Panc1 (cell line): ENCODE data around the gene TMEM163.

Experiments used
- CTCF ChIP-seq: fragments of 450-650 bp; IDR thresholded peaks from 2 replicates; pipeline ENCODE4 v1.5.1; 2017; ENCODE audit warnings: mild to moderate bottlenecking
- POLR2AphosphoS5 ChIP-seq: IDR thresholded peaks from 2 replicates; pipeline ENCODE4 v1.6.1; 2012; ENCODE audit warnings: mild to moderate bottlenecking, low read depth, low read length, moderate library complexity
- TF ChIP-seq, protein P1 (sequence below), 2 experiments: IDR thresholded peaks; 2 replicates each; pipeline ENCODE4 v1.6.1; 2011 to 2012; ENCODE audit warnings: low read depth in 2 of 2, control low read depth in 1 of 2, low read length in 1 of 2, mild to moderate bottlenecking in 1 of 2, moderate library complexity in 1 of 2; ENCODE audit not compliant: insufficient read depth in 1 of 2

- TF ChIP-seq CTCF (no peak), POLR2AphosphoS5 (no peak)
- TF ChIP-seq, protein P1, sequence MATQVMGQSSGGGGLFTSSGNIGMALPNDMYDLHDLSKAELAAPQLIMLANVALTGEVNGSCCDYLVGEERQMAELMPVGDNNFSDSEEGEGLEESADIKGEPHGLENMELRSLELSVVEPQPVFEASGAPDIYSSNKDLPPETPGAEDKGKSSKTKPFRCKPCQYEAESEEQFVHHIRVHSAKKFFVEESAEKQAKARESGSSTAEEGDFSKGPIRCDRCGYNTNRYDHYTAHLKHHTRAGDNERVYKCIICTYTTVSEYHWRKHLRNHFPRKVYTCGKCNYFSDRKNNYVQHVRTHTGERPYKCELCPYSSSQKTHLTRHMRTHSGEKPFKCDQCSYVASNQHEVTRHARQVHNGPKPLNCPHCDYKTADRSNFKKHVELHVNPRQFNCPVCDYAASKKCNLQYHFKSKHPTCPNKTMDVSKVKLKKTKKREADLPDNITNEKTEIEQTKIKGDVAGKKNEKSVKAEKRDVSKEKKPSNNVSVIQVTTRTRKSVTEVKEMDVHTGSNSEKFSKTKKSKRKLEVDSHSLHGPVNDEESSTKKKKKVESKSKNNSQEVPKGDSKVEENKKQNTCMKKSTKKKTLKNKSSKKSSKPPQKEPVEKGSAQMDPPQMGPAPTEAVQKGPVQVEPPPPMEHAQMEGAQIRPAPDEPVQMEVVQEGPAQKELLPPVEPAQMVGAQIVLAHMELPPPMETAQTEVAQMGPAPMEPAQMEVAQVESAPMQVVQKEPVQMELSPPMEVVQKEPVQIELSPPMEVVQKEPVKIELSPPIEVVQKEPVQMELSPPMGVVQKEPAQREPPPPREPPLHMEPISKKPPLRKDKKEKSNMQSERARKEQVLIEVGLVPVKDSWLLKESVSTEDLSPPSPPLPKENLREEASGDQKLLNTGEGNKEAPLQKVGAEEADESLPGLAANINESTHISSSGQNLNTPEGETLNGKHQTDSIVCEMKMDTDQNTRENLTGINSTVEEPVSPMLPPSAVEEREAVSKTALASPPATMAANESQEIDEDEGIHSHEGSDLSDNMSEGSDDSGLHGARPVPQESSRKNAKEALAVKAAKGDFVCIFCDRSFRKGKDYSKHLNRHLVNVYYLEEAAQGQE (IDR thresholded peaks at IDR 0.05; ENCODE audit: insufficient read depth in 1 of 2, low read depth in 2 of 2, low read length in 1 of 2), result no peak
Measured at GRCh38 chr2:134504586-134505336, 214.0 kb downstream of the TMEM163 start.
